GM21528 (cell line): ENCODE measurements around the gene STEAP1B.

ENCODE experiments used
- ATAC-seq: cut with Tn5 transposase; IDR thresholded peaks from one replicate; pipeline ENCODE4 v1.9.1; 2021; ENCODE audit warnings: mild to moderate bottlenecking, moderate library complexity; ENCODE audit not compliant: unreplicated experiment, low FRiP score

Gene STEAP1B

DNA sequence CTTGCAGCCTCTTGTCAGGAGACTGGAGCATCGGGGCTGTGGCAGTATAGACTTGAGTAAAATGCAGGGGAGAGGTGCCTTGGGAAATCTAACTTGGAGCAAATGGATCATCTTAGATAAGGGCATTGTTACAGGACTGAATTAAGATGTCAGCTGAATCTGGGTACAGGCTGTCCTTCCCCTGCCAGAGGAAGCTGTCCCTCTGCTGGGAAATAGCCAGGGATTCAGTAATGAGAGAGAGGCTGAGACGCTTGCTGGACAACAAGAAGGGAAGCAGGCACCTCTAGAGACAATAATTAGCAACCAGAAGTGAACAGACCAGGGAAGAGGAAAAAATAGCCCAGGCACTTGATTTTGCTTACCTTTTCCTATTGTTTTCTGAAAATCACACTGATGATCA, 122.3 kb downstream of the STEAP1B start:
- no peak for ATAC-seq

DNA sequence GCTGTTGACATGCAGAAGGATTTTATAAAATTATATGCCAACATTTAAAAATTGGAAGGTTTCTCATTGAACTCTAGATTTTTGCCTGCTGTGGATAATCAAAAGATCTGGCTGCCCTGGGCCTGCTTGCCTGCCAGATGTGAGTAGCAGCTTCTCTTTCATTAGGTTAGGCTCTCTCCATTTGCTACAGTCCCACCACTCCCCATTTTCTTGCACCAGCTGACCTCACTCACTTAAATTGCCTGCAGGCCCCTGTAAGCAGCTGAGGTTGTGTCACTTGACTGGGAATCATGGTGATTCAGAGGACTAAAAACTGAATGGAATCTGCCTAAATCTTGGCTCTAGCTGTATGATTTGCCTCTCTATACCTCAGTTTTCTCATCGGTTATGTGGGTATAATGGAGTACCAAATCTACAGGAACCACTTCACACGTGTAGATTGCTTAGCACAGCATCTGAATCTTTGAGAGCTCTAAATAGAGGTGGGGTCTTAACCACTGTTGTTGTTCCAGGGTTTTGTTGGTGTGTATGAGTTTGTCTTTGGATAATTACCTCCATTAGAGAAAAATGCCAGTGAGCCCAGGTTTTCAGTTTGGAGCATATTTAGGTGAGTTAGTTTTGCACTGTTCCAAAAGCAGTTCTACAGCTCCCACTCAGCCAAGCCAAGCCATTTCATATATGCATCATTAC, 124.5 kb downstream of the STEAP1B start:
- no peak for ATAC-seq

DNA sequence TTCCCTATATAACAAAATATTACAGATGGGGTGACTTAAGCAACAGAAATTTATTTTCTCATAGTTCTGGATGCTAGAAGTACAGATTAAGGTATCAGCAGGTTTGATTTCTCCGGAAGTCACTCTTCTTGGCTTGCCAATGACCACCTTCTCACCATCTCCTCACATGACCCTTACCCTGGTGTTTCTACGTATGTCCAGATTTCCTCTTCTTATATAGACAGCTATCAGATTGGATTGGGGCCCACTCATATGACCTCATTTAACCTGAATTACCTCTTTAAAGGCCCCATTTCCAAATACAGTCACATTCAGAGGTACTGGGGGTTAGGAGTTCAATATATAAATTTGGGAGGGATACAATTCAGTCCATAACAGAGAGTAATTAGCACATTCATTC, 126.1 kb downstream of the STEAP1B start:
- ATAC-seq = no peak

GRCh38 chr7:22373388-22373787, 126.6 kb downstream of the STEAP1B start:
- no peak for ATAC-seq

- ATAC-seq = no peak
Measured at GRCh38 chr7:22372863-22373262, 127.1 kb downstream of the STEAP1B start.

- no peak for ATAC-seq
Measured at GRCh38 chr7:22371878-22372277, 128.1 kb downstream of the STEAP1B start.
